GM19193 (cell line): ENCODE results near the gene CAT.

Experiments
- POLR2A ChIP-seq: IDR thresholded peaks from 4 replicates; pipeline ENCODE4 v1.6.1; 2011; ENCODE audit not compliant: insufficient read depth, insufficient read length; ENCODE audit errors: extremely low read depth

CAT gene

GRCh38 chr11:34443136-34443535 is 4.4 kb downstream of the CAT start:
- no peak for TF ChIP-seq POLR2A

- TF ChIP-seq POLR2A, result no peak
Measured at GRCh38 chr11:34444428-34444827, 5.7 kb downstream of the CAT start.

GRCh38 chr11:34445956-34446355 is 7.2 kb downstream of the CAT start:
- no peak for TF ChIP-seq POLR2A

- no peak for TF ChIP-seq POLR2A
Measured at GRCh38 chr11:34446386-34446785, 7.7 kb downstream of the CAT start.

- TF ChIP-seq POLR2A, result no peak
Measured at GRCh38 chr11:34447044-34447443, 8.3 kb downstream of the CAT start.

- no peak for TF ChIP-seq POLR2A
Measured at GRCh38 chr11:34448223-34448994, 9.7 kb downstream of the CAT start.

GRCh38 chr11:34449013-34449412 is 10.3 kb downstream of the CAT start:
- TF ChIP-seq POLR2A, result no peak

- no peak for TF ChIP-seq POLR2A
Measured at GRCh38 chr11:34451053-34451452, 12.3 kb downstream of the CAT start.

GRCh38 chr11:34454308-34455032 is 15.7 kb downstream of the CAT start:
- TF ChIP-seq POLR2A, result no peak

- TF ChIP-seq POLR2A, result no peak
Measured at GRCh38 chr11:34457607-34458006, 18.9 kb downstream of the CAT start.

GRCh38 chr11:34458525-34458924 is 19.8 kb downstream of the CAT start:
- no peak for TF ChIP-seq POLR2A

GRCh38 chr11:34459507-34460162 is 20.9 kb downstream of the CAT start:
- no peak for TF ChIP-seq POLR2A

GRCh38 chr11:34460278-34460677 is 21.5 kb downstream of the CAT start:
- no peak for TF ChIP-seq POLR2A

GRCh38 chr11:34461215-34461614 is 22.5 kb downstream of the CAT start:
- no peak for TF ChIP-seq POLR2A

- no peak for TF ChIP-seq POLR2A
Measured at GRCh38 chr11:34464591-34465051, 25.9 kb downstream of the CAT start.
